HEK293 (cell line): Measurements from ENCODE around the gene FLNC.

Experiments used
- CTCF ChIA-PET: fragments of 350-600 bp; formaldehyde crosslinking; extraction: SDS; loops from one replicate; lab custom pipeline; 2021; ENCODE audit warnings: antibody characterized with exemption; lab: Yijun Ruan, JAX
- POLR2A ChIA-PET: fragments of 300-600 bp; formaldehyde crosslinking; extraction: SDS; loops from one replicate; lab custom pipeline; 2020; ENCODE audit warnings: antibody characterized with exemption, inconsistent platforms; lab: Yijun Ruan, JAX
- H3K27ac ChIP-seq: fragments of 200-500 bp; sonication (Bioruptor generic); 2 replicates; pipeline ENCODE4 v1.5.1; 2014; ENCODE audit warnings: low read depth, low read length, control low read depth, inconsistent platforms; ENCODE audit errors: extremely low read depth
- H3K36me3 ChIP-seq, 2 experiments: fragments of 200-500 bp in 1 of 2; sonication (Bioruptor generic) in 1 of 2; 1 replicate in 1 of 2; 2 replicates in 1 of 2; pipeline ENCODE4 v1.5.1; 2014 to 2017; ENCODE audit warnings: inconsistent platforms in 2 of 2, low read length in 2 of 2; ENCODE audit not compliant: control insufficient read depth in 2 of 2, insufficient read depth in 1 of 2
- H3K4me1 ChIP-seq: fragments of 200-500 bp; sonication (Bioruptor generic); 2 replicates; pipeline ENCODE4 v1.5.1; 2014; ENCODE audit warnings: mild to moderate bottlenecking, low read length, inconsistent platforms; ENCODE audit not compliant: control insufficient read depth, insufficient read depth
- H3K4me3 ChIP-seq: 2 replicates; pipeline ENCODE4 v1.5.1; 2011; ENCODE audit warnings: low read depth, mild to moderate bottlenecking, control low read depth, low read length, moderate library complexity
- H3K9me3 ChIP-seq: fragments of 200-500 bp; sonication (Bioruptor generic); 2 replicates; pipeline ENCODE4 v1.5.1; 2014; ENCODE audit warnings: low read depth, low read length, inconsistent platforms; ENCODE audit not compliant: control insufficient read depth, insufficient read depth
- BCL6B ChIP-seq: fragments of 450-650 bp; formaldehyde crosslinking; IDR thresholded peaks from 2 replicates; pipeline ENCODE4 v1.5.1; 2017; ENCODE audit warnings: missing biosample characterization, missing genetic modification characterization
- IKZF3 ChIP-seq: fragments of 450-650 bp; IDR thresholded peaks from 2 replicates; pipeline ENCODE4 v1.5.0; 2018; ENCODE audit warnings: missing biosample characterization, mild to moderate bottlenecking, missing genetic modification characterization, moderate library complexity
- KLF16 ChIP-seq: fragments of 450-650 bp; formaldehyde crosslinking; IDR thresholded peaks from 2 replicates; pipeline ENCODE4 v1.5.1; 2017; ENCODE audit warnings: missing biosample characterization, missing genetic modification characterization
- MZF1 ChIP-seq: fragments of 450-650 bp; formaldehyde crosslinking; IDR thresholded peaks from 2 replicates; pipeline ENCODE4 v1.5.1; 2017; ENCODE audit warnings: missing biosample characterization, missing genetic modification characterization, borderline replicate concordance
- RBAK ChIP-seq: fragments of 450-650 bp; formaldehyde crosslinking; IDR thresholded peaks from 2 replicates; pipeline ENCODE4 v1.5.1; 2016; ENCODE audit warnings: missing biosample characterization, missing genetic modification characterization
- ZBTB26 ChIP-seq: fragments of 450-650 bp; formaldehyde crosslinking; optimal IDR thresholded peaks from 2 replicates; pipeline ENCODE3; 2016; ENCODE audit warnings: missing biosample characterization, mild to moderate bottlenecking, missing genetic modification characterization
- ZFP69B ChIP-seq: fragments of 450-650 bp; formaldehyde crosslinking; IDR thresholded peaks from 2 replicates; pipeline ENCODE4 v1.5.1; 2016; ENCODE audit warnings: missing biosample characterization, missing genetic modification characterization
- ZNF146 ChIP-seq: fragments of 450-650 bp; formaldehyde crosslinking; IDR thresholded peaks from 2 replicates; pipeline ENCODE4 v1.5.1; 2016; ENCODE audit warnings: missing biosample characterization, missing genetic modification characterization
- ZNF23 ChIP-seq: fragments of 450-650 bp; formaldehyde crosslinking; IDR thresholded peaks from 2 replicates; pipeline ENCODE4 v1.5.1; 2016; ENCODE audit warnings: missing biosample characterization, missing genetic modification characterization, borderline replicate concordance
- ZNF274 ChIP-seq, 2 experiments: fragments of 200-500 bp in 1 of 2; fragments of 450-650 bp in 1 of 2; sonication (Bioruptor generic) in 1 of 2; formaldehyde crosslinking in 1 of 2; IDR thresholded peaks; 2 replicates each; pipeline versions ENCODE4 v1.5.1 to v1.6.1; 2014 to 2016; ENCODE audit warnings: borderline replicate concordance in 1 of 2, inconsistent platforms in 1 of 2, low read length in 1 of 2, missing biosample characterization in 1 of 2, missing genetic modification characterization in 1 of 2
- ZNF394 ChIP-seq: fragments of 450-650 bp; formaldehyde crosslinking; IDR thresholded peaks from 2 replicates; pipeline ENCODE4 v1.5.1; 2016; ENCODE audit warnings: missing biosample characterization, missing genetic modification characterization, mild to moderate bottlenecking, moderate library complexity, borderline replicate concordance
- ZNF398 ChIP-seq: fragments of 450-650 bp; formaldehyde crosslinking; IDR thresholded peaks from 2 replicates; pipeline ENCODE4 v1.5.1; 2017; ENCODE audit warnings: missing biosample characterization, missing genetic modification characterization
- ZNF404 ChIP-seq: fragments of 450-650 bp; formaldehyde crosslinking; IDR thresholded peaks from 2 replicates; pipeline ENCODE4 v1.5.1; 2017; ENCODE audit warnings: missing biosample characterization, missing genetic modification characterization
- ZNF416 ChIP-seq: fragments of 450-650 bp; formaldehyde crosslinking; IDR thresholded peaks from 2 replicates; pipeline ENCODE4 v1.5.1; 2016; ENCODE audit warnings: missing biosample characterization, missing genetic modification characterization
- ZNF433 ChIP-seq: fragments of 450-650 bp; formaldehyde crosslinking; IDR thresholded peaks from 2 replicates; pipeline ENCODE4 v1.5.1; 2016; ENCODE audit warnings: missing biosample characterization, missing genetic modification characterization, low read depth
- ZNF513 ChIP-seq: fragments of 450-650 bp; IDR thresholded peaks from 2 replicates; pipeline ENCODE4 v1.5.1; 2018; ENCODE audit warnings: missing biosample characterization, missing genetic modification characterization
- ZNF639 ChIP-seq: fragments of 450-650 bp; formaldehyde crosslinking; IDR thresholded peaks from 2 replicates; pipeline ENCODE4 v1.5.1; 2016; ENCODE audit warnings: missing biosample characterization, missing genetic modification characterization
- ZSCAN23 ChIP-seq: fragments of 450-650 bp; formaldehyde crosslinking; IDR thresholded peaks from 2 replicates; pipeline ENCODE4 v1.5.1; 2016; ENCODE audit warnings: missing biosample characterization, missing genetic modification characterization

The FLNC gene

DNA sequence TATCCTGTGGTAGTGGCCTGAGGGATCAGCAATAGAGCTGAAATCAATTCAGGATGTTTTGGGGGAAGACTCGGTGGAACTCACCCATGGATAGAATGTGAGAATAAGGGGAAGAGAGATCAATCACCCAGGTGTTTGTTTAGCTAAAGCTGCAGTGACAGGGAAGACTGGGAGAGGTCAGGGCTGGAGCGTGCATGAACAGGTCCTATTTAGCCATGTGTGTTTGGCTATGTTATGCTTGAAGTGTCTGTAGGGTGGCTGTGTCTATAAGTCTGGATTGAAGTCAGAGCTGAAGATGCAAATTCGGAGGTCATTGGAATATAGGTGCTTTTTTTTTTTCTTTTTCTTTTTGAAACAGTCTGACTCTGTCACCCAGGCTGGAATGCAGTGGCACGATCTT lies 37.0 kb downstream of the FLNC start:
- no peak overlapping the region for H3K27ac ChIP-seq
- no peaks in the 10 kb centered on the region for H3K9me3 ChIP-seq
- H3K36me3 ChIP-seq, result peaks cover 6 to 26% of the 10 kb centered on the region in 2 experiments; a peak in 2 of 3 replicates
- no peak for TF ChIP-seq RBAK (tag by site-specific recombination)
- TF ChIP-seq ZNF433 (tag by site-specific recombination), result no peak
- TF ChIP-seq ZFP69B (tag by site-specific recombination), result no peak
- TF ChIP-seq ZNF404 (tag by site-specific recombination), result no peak
- no peak for TF ChIP-seq ZNF416 (tag by site-specific recombination)
- TF ChIP-seq ZNF23 (tag by site-specific recombination), result no peak
- no peak for TF ChIP-seq BCL6B (tag by site-specific recombination)
- no peak for TF ChIP-seq ZNF274 (IDR thresholded peaks at IDR 0.05; ENCODE audit: low read length)
- TF ChIP-seq ZNF274 (tag by site-specific recombination; IDR thresholded peaks at IDR 0.05; ENCODE audit: borderline replicate concordance), result no peak
- no peak for TF ChIP-seq ZNF394 (tag by site-specific recombination)
- TF ChIP-seq KLF16 (tag by site-specific recombination), result no peak
- no peak for TF ChIP-seq ZNF513 (tag by site-specific recombination)
- no peak for TF ChIP-seq ZSCAN23 (tag by site-specific recombination)
- TF ChIP-seq ZNF398 (tag by site-specific recombination), result no peak
- no peak for TF ChIP-seq MZF1 (tag by site-specific recombination)
- TF ChIP-seq ZBTB26, result no peak
- no peak for TF ChIP-seq IKZF3
- no peak for TF ChIP-seq ZNF639 (tag by site-specific recombination)
- TF ChIP-seq ZNF146 (tag by site-specific recombination), result no peak
- CTCF ChIA-PET, result interaction anchor here (0.6 to 1.8 kb wide), 7 partner anchors 12 to 392 kb away, joined by 3 to 5 read pairs (median 3); no protein-coding TSS in a partner anchor
- POLR2A ChIA-PET, result interaction anchor here (0.8 to 1.1 kb wide), 2 partner anchors 16 to 390 kb away, joined by 3 read pairs; partner anchors contain the start of gene METTL2B
- no peak overlapping the region for H3K4me3 ChIP-seq
- H3K4me1 ChIP-seq, result peaks cover 10% of the 10 kb centered on the region
